Kidney epithelial cell (primary cell): ENCODE data around the gene ATP2A2. TPM values are rescaled to one million over a fixed set of nuclear protein-coding genes. Genes with fewer than 3 reads are reported as not detected.

Experiments
- DNase-seq: peaks from one replicate; pipeline ENCODE4 v3.0.0-alpha.2; 2010; ENCODE audit warnings: low read depth
- H3K27me3 ChIP-seq: 2 replicates; pipeline ENCODE4 v1.6.0; 2011; ENCODE audit warnings: low read length; ENCODE audit not compliant: control insufficient read depth, insufficient read depth
- H3K36me3 ChIP-seq: 2 replicates; pipeline ENCODE4 v1.5.1; 2011; ENCODE audit warnings: low read length; ENCODE audit not compliant: control insufficient read depth, insufficient read depth
- H3K4me3 ChIP-seq: 2 replicates; pipeline ENCODE4 v1.5.1; 2011; ENCODE audit warnings: low read depth, mild to moderate bottlenecking, control low read depth, low read length
- CTCF ChIP-seq: IDR thresholded peaks from 2 replicates; pipeline ENCODE4 v1.5.1; 2011; ENCODE audit warnings: mild to moderate bottlenecking, moderate library complexity, low read length, control low read depth, inconsistent platforms; ENCODE audit not compliant: insufficient read depth, poor library complexity, severe bottlenecking
- total RNA-seq: library from RNA; depleted of rRNA; stranded (reverse); fragments of >200 nt; gene quantifications from 2 replicates; pipeline ENCODE4 v1.2.3, GENCODE V29; 2015

ATP2A2 gene
- total RNA-seq, 1 donor from 2014 or later = 128 TPM

GRCh38 chr12:110243227-110243626 lies 37.8 kb upstream of the ATP2A2 start:
- no peaks in the 10 kb centered on the region for H3K27me3 ChIP-seq
- TF ChIP-seq CTCF = no peak
- H3K36me3 ChIP-seq = no peaks in the 10 kb centered on the region
- DNase-seq = no peak
- no peak overlapping the region for H3K4me3 ChIP-seq

GRCh38 chr12:110244372-110244771 lies 36.7 kb upstream of the ATP2A2 start:
- no peak for TF ChIP-seq CTCF
- DNase-seq = no peak

GRCh38 chr12:110244829-110245228 lies 36.2 kb upstream of the ATP2A2 start:
- no peak overlapping the region for H3K4me3 ChIP-seq
- TF ChIP-seq CTCF = no peak
- no peak for DNase-seq
- H3K27me3 ChIP-seq = no peaks in the 10 kb centered on the region
- H3K36me3 ChIP-seq = no peaks in the 10 kb centered on the region

More at GRCh38 chr12:110244372-110244771, 36.7 kb upstream of the ATP2A2 start:
- no peaks in the 10 kb centered on the region for H3K36me3 ChIP-seq
- H3K4me3 ChIP-seq = no peak overlapping the region
- H3K27me3 ChIP-seq = no peaks in the 10 kb centered on the region

GRCh38 chr12:110245369-110245772 lies 35.7 kb upstream of the ATP2A2 start:
- TF ChIP-seq CTCF = no peak

GRCh38 chr12:110246636-110247339 lies 34.3 kb upstream of the ATP2A2 start:
- Histone ChIP-seq H3K27me3 (no peaks in the 10 kb centered on the region), H3K4me3 (no peak overlapping the region), H3K36me3 (no peaks in the 10 kb centered on the region)
- DNase-seq = no peak
- no peak for TF ChIP-seq CTCF

More at GRCh38 chr12:110245369-110245772, 35.7 kb upstream of the ATP2A2 start:
- no peaks in the 10 kb centered on the region for H3K36me3 ChIP-seq
- H3K27me3 ChIP-seq = no peaks in the 10 kb centered on the region
- no peak overlapping the region for H3K4me3 ChIP-seq
- DNase-seq = no peak

GRCh38 chr12:110247340-110248095 lies 33.5 kb upstream of the ATP2A2 start:
- Histone ChIP-seq H3K36me3 (no peaks in the 10 kb centered on the region), H3K4me3 (no peak overlapping the region), H3K27me3 (no peaks in the 10 kb centered on the region)
- DNase-seq = no peak
- TF ChIP-seq CTCF = no peak
